Parathyroid adenoma (tissue), 2 donors: ENCODE data around the gene GOSR1.

ENCODE experiments used
- H2AFZ ChIP-seq: fragments of 300-600 bp; sonication (generic); one replicate; pipeline ENCODE4 v1.7.0; 2017; ENCODE audit warnings: antibody characterized with exemption, mild to moderate bottlenecking
- H3K27ac ChIP-seq: fragments of 300-600 bp; sonication (generic); one replicate; pipeline ENCODE4 v1.7.0; 2017
- H3K27me3 ChIP-seq: fragments of 300-600 bp; sonication (generic); one replicate; pipeline ENCODE4 v1.7.0; 2017; ENCODE audit warnings: low read length; ENCODE audit not compliant: control insufficient read depth, insufficient read depth
- H3K36me3 ChIP-seq: fragments of 300-600 bp; sonication (generic); one replicate; pipeline ENCODE4 v1.7.0; 2017; ENCODE audit warnings: low read length; ENCODE audit not compliant: control insufficient read depth, insufficient read depth
- H3K4me1 ChIP-seq: fragments of 300-600 bp; sonication (generic); one replicate; pipeline ENCODE4 v1.7.0; 2017; ENCODE audit warnings: control low read depth
- H3K4me2 ChIP-seq: fragments of 300-600 bp; sonication (generic); one replicate; pipeline ENCODE4 v1.7.0; 2017; ENCODE audit warnings: low read length
- H3K4me3 ChIP-seq: fragments of 300-600 bp; sonication (generic); one replicate; pipeline ENCODE4 v1.7.0; 2017; ENCODE audit warnings: low read depth, low read length
- H3K79me2 ChIP-seq: fragments of 300-600 bp; sonication (generic); one replicate; pipeline ENCODE4 v1.7.0; 2017; ENCODE audit warnings: control low read depth
- H3K9ac ChIP-seq: fragments of 300-600 bp; sonication (generic); one replicate; pipeline ENCODE4 v1.7.0; 2017; ENCODE audit warnings: mild to moderate bottlenecking
- H3K9me3 ChIP-seq: fragments of 300-600 bp; sonication (generic); one replicate; pipeline ENCODE4 v1.7.0; 2017; ENCODE audit warnings: low read length; ENCODE audit not compliant: control insufficient read depth
- CTCF ChIP-seq: fragments of 300-600 bp; sonication (generic); IDR thresholded peaks from one replicate; pipeline ENCODE4 v1.7.0; 2017; ENCODE audit warnings: antibody characterized with exemption, mild to moderate bottlenecking
- donor health status: primary hyperparathyroidism.

The GOSR1 gene

GRCh38 chr17:30554839-30555751 is 77.9 kb downstream of the GOSR1 start:
- H3K4me2 ChIP-seq = no peak overlapping the region
- no peaks in the 10 kb centered on the region for H3K9me3 ChIP-seq
- no peak overlapping the region for H3K27ac ChIP-seq
- no peaks in the 10 kb centered on the region for H3K4me1 ChIP-seq
- no peak overlapping the region for H2AFZ ChIP-seq
- no peaks in the 10 kb centered on the region for H3K79me2 ChIP-seq
- no peaks in the 10 kb centered on the region for H3K36me3 ChIP-seq
- H3K4me3 ChIP-seq = no peak overlapping the region
- no peak overlapping the region for H3K9ac ChIP-seq
- H3K27me3 ChIP-seq = no peaks in the 10 kb centered on the region
- no peak for TF ChIP-seq CTCF

DNA sequence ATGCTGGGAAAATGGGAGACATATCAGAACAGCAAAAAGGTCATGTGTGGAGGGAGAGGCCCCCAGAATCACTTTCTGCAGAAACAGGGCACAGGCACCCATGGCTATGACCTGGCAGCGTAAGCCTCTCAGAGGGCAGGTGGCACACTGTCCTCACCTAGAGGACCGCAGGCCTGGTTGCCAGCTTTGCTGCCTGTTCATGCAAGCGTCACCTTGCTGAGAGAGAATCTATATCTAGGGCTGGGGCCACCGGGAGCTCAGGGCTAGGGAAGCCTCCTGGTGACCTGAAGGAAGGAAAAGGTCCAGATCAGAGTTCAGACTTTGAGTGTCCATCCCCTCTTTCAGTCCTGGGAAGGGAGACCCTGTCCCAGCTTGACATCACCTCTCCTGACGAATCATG is 78.7 kb downstream of the GOSR1 start:
- Histone ChIP-seq H3K36me3 (no peaks in the 10 kb centered on the region), H3K9me3 (no peaks in the 10 kb centered on the region), H3K27ac (no peak overlapping the region), H2AFZ (no peak overlapping the region), H3K27me3 (no peaks in the 10 kb centered on the region), H3K4me1 (no peaks in the 10 kb centered on the region), H3K4me3 (no peak overlapping the region), H3K4me2 (no peak overlapping the region), H3K79me2 (no peaks in the 10 kb centered on the region), H3K9ac (no peak overlapping the region)
- TF ChIP-seq CTCF = no peak

- H2AFZ ChIP-seq = no peak overlapping the region
- H3K36me3 ChIP-seq = no peaks in the 10 kb centered on the region
- no peak overlapping the region for H3K27ac ChIP-seq
- H3K27me3 ChIP-seq = no peaks in the 10 kb centered on the region
- H3K79me2 ChIP-seq = no peaks in the 10 kb centered on the region
- H3K4me1 ChIP-seq = no peaks in the 10 kb centered on the region
- no peak overlapping the region for H3K4me3 ChIP-seq
- H3K9ac ChIP-seq = no peak overlapping the region
- no peak overlapping the region for H3K4me2 ChIP-seq
- TF ChIP-seq CTCF = no peak
- no peaks in the 10 kb centered on the region for H3K9me3 ChIP-seq
Measured at GRCh38 chr17:30556374-30557332, 79.4 kb downstream of the GOSR1 start.

- H3K4me3 ChIP-seq = no peak overlapping the region
- H2AFZ ChIP-seq = no peak overlapping the region
- no peaks in the 10 kb centered on the region for H3K36me3 ChIP-seq
- no peak overlapping the region for H3K4me2 ChIP-seq
- TF ChIP-seq CTCF = no peak
- H3K27me3 ChIP-seq = no peaks in the 10 kb centered on the region
- H3K4me1 ChIP-seq = no peaks in the 10 kb centered on the region
- no peak overlapping the region for H3K27ac ChIP-seq
- H3K9ac ChIP-seq = no peak overlapping the region
- H3K9me3 ChIP-seq = no peaks in the 10 kb centered on the region
- no peaks in the 10 kb centered on the region for H3K79me2 ChIP-seq
Measured at GRCh38 chr17:30557916-30558685, 80.9 kb downstream of the GOSR1 start.
